CD14-positive monocyte (primary cell): ENCODE data around the gene SS18. TPM values are rescaled to one million over a fixed set of nuclear protein-coding genes. Genes with fewer than 3 reads are reported as not detected.

Source experiments
- DNase-seq, 3 donors: peaks; one replicate each; pipeline ENCODE4 v3.0.0-alpha.2; 2011 to 2022
- H2AFZ ChIP-seq: 2 replicates; pipeline ENCODE4 v1.6.0; 2012; ENCODE audit warnings: mild to moderate bottlenecking, low read depth, low read length, inconsistent platforms; ENCODE audit not compliant: insufficient read depth, poor library complexity, severe bottlenecking
- H3K27ac ChIP-seq, 2 donors: 1 replicate in 1 of 2; 2 replicates in 1 of 2; pipeline ENCODE4 v1.5.1; 2012 to 2013; ENCODE audit warnings: low read length in 2 of 2, control low read depth in 1 of 2, inconsistent platforms in 1 of 2, low read depth in 1 of 2, mild to moderate bottlenecking in 1 of 2
- H3K27me3 ChIP-seq, 2 donors: one replicate each; pipeline versions ENCODE4 v1.6.0 to v1.6.1; 2011 to 2013; ENCODE audit warnings: low read length in 2 of 2; ENCODE audit not compliant: control insufficient read depth in 2 of 2, insufficient read depth in 2 of 2
- H3K36me3 ChIP-seq, 2 donors: replicated peaks in 1 of 2; 1 replicate in 1 of 2; 2 replicates in 1 of 2; pipeline versions ENCODE4 v1.5.1 to v1.6.1; 2012 to 2013; ENCODE audit warnings: low read length in 2 of 2, control low read depth in 1 of 2, inconsistent platforms in 1 of 2, mild to moderate bottlenecking in 1 of 2; ENCODE audit not compliant: insufficient read depth in 2 of 2, control insufficient read depth in 1 of 2
- H3K4me1 ChIP-seq, 2 donors: 1 replicate in 1 of 2; 2 replicates in 1 of 2; pipeline versions ENCODE4 v1.5.1 to v1.6.1; 2012 to 2013; ENCODE audit warnings: low read length in 2 of 2, control low read depth in 1 of 2, inconsistent platforms in 1 of 2, mild to moderate bottlenecking in 1 of 2, moderate library complexity in 1 of 2; ENCODE audit not compliant: insufficient read depth in 2 of 2, control insufficient read depth in 1 of 2
- H3K4me2 ChIP-seq: replicated peaks from 2 replicates; pipeline ENCODE3; 2012; ENCODE audit warnings: low read length, moderate library complexity, mild to moderate bottlenecking; ENCODE audit not compliant: poor library complexity, severe bottlenecking; ENCODE audit errors: extremely low read depth
- H3K4me3 ChIP-seq, 3 experiments: fragments of 200-600 bp in 1 of 3; sonication (generic) in 1 of 3; replicated peaks in 1 of 3; 1 replicate in 2 of 3; 2 replicates in 1 of 3; pipeline ENCODE4 v1.5.1; 2011 to 2013; ENCODE audit warnings: low read length in 3 of 3, mild to moderate bottlenecking in 3 of 3, control low read depth in 2 of 3, low read depth in 2 of 3, inconsistent platforms in 1 of 3, moderate library complexity in 1 of 3
- H3K79me2 ChIP-seq: 2 replicates; pipeline ENCODE4 v1.6.0; 2012; ENCODE audit warnings: mild to moderate bottlenecking, control low read depth, inconsistent platforms, low read length, moderate library complexity; ENCODE audit not compliant: insufficient read depth
- H3K9ac ChIP-seq: 2 replicates; pipeline ENCODE4 v1.6.0; 2017; ENCODE audit warnings: low read length, mild to moderate bottlenecking; ENCODE audit not compliant: insufficient read depth, poor library complexity, severe bottlenecking
- H3K9me3 ChIP-seq, 2 donors: replicated peaks in 1 of 2; 1 replicate in 1 of 2; 2 replicates in 1 of 2; pipeline versions ENCODE4 v1.5.1 to v1.6.1; 2012 to 2013; ENCODE audit warnings: low read length in 2 of 2, control low read depth in 1 of 2; ENCODE audit not compliant: control insufficient read depth in 1 of 2, insufficient read depth in 1 of 2
- H4K20me1 ChIP-seq: 2 replicates; pipeline ENCODE4 v1.6.0; 2012; ENCODE audit warnings: mild to moderate bottlenecking, low read length, control low read depth, moderate library complexity; ENCODE audit not compliant: insufficient read depth
- H3K27ac Mint-ChIP-seq, 7 donors: one replicate each; pipeline ENCODE4 v1.8.0; 2020; ENCODE audit warnings: mild to moderate bottlenecking in 7 of 7, mixed read lengths in 7 of 7, moderate library complexity in 6 of 7, inconsistent platforms in 2 of 7
- H3K27me3 Mint-ChIP-seq, 3 donors: one replicate each; pipeline ENCODE4 v1.8.0; 2021 to 2022; ENCODE audit warnings: low read depth in 3 of 3, mild to moderate bottlenecking in 3 of 3, mixed read lengths in 3 of 3, moderate library complexity in 3 of 3, inconsistent platforms in 1 of 3
- H3K36me3 Mint-ChIP-seq, 2 donors: one replicate each; pipeline ENCODE4 v1.8.0; 2020; ENCODE audit warnings: mixed read lengths in 2 of 2, inconsistent platforms in 1 of 2, mild to moderate bottlenecking in 1 of 2
- H3K4me1 Mint-ChIP-seq: one replicate; pipeline ENCODE4 v1.8.0; 2020; ENCODE audit warnings: mild to moderate bottlenecking, mixed read lengths
- H3K4me3 Mint-ChIP-seq, 2 donors: one replicate each; pipeline ENCODE4 v1.8.0; 2020; ENCODE audit warnings: mild to moderate bottlenecking in 2 of 2, mixed read lengths in 2 of 2, moderate library complexity in 1 of 2
- H3K9me3 Mint-ChIP-seq, 7 donors: one replicate each; pipeline ENCODE4 v1.8.0; 2020 to 2022; ENCODE audit warnings: mixed read lengths in 7 of 7, mild to moderate bottlenecking in 6 of 7, moderate library complexity in 6 of 7, inconsistent platforms in 2 of 7
- WGBS: methylation state at CpG from one replicate; pipeline ENCODE4 v1.1.5; 2013; ENCODE audit warnings: missing lambda C conversion rate; ENCODE audit not compliant: insufficient coverage; 5-methylcytosine and 5-hydroxymethylcytosine counted together
- intact Hi-C, 2 donors: fragments of 100-400 bp; cut with micrococcal nuclease; formaldehyde crosslinking; loops; one replicate each; pipeline versions ENCODE4 v1.15.0 to v1.15.1; 2023
- polyA plus RNA-seq, 3 donors: library from polyadenylated mRNA; depleted of rRNA in 1 of 3; unstranded in 2 of 3; stranded (reverse) in 1 of 3; fragments of 300-500 nt in 2 of 3; fragments of >200 nt in 1 of 3; fragmentation: Illumina TruSeq in 2 of 3; gene quantifications; 1 replicate in 2 of 3; 2 replicates in 1 of 3; pipeline ENCODE4 v1.2.3, GENCODE V29; 2012 to 2021
- TF ChIP-seq, protein P1 (sequence below): fragments of 200-600 bp; IDR thresholded peaks from one replicate; pipeline ENCODE4 v1.8.0; 2022; ENCODE audit warnings: antibody characterized with exemption, mild to moderate bottlenecking

The SS18 gene
- polyA plus RNA-seq, 3 donors, result 23.0 to 50.5 (median 36.3) TPM

DNA sequence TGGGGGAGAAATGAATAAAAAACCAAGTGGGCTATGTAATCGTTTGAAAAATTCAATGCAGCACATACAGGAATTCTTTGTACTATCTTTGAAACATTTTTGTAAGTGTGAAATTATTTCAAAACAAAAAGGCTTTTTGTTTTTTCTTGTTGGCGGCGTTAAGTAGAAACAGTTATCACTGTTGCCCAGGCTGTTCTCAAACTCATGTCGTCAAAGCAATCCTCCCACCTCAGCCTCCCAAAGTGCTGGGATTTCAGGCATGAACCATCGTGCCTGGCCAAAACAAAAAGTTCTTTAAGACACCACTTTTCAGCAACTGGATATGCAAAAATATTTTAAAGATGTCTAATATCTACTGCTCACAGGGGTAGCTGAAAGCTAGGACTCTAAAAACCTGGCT, 5.4 kb downstream of the SS18 start:
- peaks cover 80% of the 10 kb centered on the region for H3K79me2 ChIP-seq
- WGBS, result 100% methylated on average over 1 of the region's 5 CpGs
- H3K4me1 ChIP-seq, result peaks cover 15 to 20% of the 10 kb centered on the region in 2 donors
- no peaks in the 10 kb centered on the region for H3K9me3 ChIP-seq
- no peak overlapping the region for H3K4me2 ChIP-seq
- peaks cover 0 to 1% (median 0%) of the 10 kb centered on the region in 3 donors for H3K27me3 Mint-ChIP-seq
- H3K27ac Mint-ChIP-seq, result no peak overlapping the region
- peaks cover 17% of the 10 kb centered on the region for H3K4me1 Mint-ChIP-seq
- no peak for DNase-seq
- no peaks in the 10 kb centered on the region for H3K9me3 Mint-ChIP-seq
- H2AFZ ChIP-seq, result no peak overlapping the region
- peaks cover 80% of the 10 kb centered on the region for H4K20me1 ChIP-seq
- H3K36me3 Mint-ChIP-seq, result peaks cover 49 to 51% of the 10 kb centered on the region in 2 donors
- TF ChIP-seq, protein P1, sequence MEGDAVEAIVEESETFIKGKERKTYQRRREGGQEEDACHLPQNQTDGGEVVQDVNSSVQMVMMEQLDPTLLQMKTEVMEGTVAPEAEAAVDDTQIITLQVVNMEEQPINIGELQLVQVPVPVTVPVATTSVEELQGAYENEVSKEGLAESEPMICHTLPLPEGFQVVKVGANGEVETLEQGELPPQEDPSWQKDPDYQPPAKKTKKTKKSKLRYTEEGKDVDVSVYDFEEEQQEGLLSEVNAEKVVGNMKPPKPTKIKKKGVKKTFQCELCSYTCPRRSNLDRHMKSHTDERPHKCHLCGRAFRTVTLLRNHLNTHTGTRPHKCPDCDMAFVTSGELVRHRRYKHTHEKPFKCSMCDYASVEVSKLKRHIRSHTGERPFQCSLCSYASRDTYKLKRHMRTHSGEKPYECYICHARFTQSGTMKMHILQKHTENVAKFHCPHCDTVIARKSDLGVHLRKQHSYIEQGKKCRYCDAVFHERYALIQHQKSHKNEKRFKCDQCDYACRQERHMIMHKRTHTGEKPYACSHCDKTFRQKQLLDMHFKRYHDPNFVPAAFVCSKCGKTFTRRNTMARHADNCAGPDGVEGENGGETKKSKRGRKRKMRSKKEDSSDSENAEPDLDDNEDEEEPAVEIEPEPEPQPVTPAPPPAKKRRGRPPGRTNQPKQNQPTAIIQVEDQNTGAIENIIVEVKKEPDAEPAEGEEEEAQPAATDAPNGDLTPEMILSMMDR, result no peak
- H3K9ac ChIP-seq, result no peak overlapping the region
- H3K4me3 Mint-ChIP-seq, result no peak overlapping the region
- peaks cover 47 to 58% of the 10 kb centered on the region in 2 donors for H3K36me3 ChIP-seq
- no peaks in the 10 kb centered on the region for H3K27me3 ChIP-seq
- intact Hi-C loops, result no loop called here
- H3K27ac ChIP-seq, result no peak overlapping the region
- no peak overlapping the region for H3K4me3 ChIP-seq

DNA sequence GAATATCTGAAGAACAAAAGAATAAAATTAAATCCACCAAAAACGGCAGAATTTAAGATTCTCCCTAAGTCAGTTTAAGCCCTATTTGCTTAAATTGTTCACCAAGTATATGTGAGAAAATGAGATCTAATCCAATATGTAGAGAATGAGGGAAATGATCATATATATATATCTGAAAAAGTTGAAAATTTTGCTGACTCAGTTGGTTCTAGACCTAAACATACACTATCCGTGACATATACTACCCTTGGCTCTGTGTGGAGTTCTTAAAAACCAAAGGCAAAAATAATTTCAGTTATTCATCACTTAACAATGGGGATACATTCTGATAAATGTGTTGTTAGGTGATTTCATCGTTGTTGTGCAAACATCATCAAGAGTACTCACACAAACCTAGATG, 7.3 kb downstream of the SS18 start:
- H2AFZ ChIP-seq, result no peak overlapping the region
- peaks cover 0 to 3% of the 10 kb centered on the region in 2 donors for H3K4me1 ChIP-seq
- intact Hi-C loops, result no loop called here
- peaks cover 79% of the 10 kb centered on the region for H4K20me1 ChIP-seq
- Mint-ChIP-seq H3K27ac (no peak overlapping the region), H3K9me3 (no peaks in the 10 kb centered on the region), H3K36me3 (peaks cover 51 to 60% of the 10 kb centered on the region in 2 donors), H3K4me1 (peaks cover 2% of the 10 kb centered on the region), H3K27me3 (peaks cover 0 to 1% (median 0%) of the 10 kb centered on the region in 3 donors), H3K4me3 (no peak overlapping the region)
- H3K4me3 ChIP-seq, result no peak overlapping the region
- no peaks in the 10 kb centered on the region for H3K27me3 ChIP-seq
- TF ChIP-seq, protein P1, result no peak
- H3K4me2 ChIP-seq, result no peak overlapping the region
- H3K9ac ChIP-seq, result no peak overlapping the region
- peaks cover 71% of the 10 kb centered on the region for H3K79me2 ChIP-seq
- no peak for DNase-seq
- H3K36me3 ChIP-seq, result peaks cover 52 to 69% of the 10 kb centered on the region in 2 donors
- no peak overlapping the region for H3K27ac ChIP-seq
- no peaks in the 10 kb centered on the region for H3K9me3 ChIP-seq
- no CpG with 5 or more reads among the region's 3 CpGs for WGBS
